NOMO-1 treated with DMSO at 0.1 percent for 48 hours (cell line): ENCODE results near the gene SPTAN1.
"Not testable (repeated sequence)": the region's sequence is repeated elsewhere in the genome, so short reads cannot be mapped to it uniquely, and the experiment has no call there.

Source experiments
- DNase-seq: peaks from one replicate; lab custom pipeline; 2025; ENCODE audit not compliant: unreplicated experiment; lab: John Stamatoyannopoulos, UW

Gene SPTAN1

GRCh38 chr9:128552744-128553440 is 505 bp downstream of the SPTAN1 start:
- peak; percentile 19 for DNase-seq

GRCh38 chr9:128553728-128554127 is 1.3 kb downstream of the SPTAN1 start:
- DNase-seq: no peak

GRCh38 chr9:128554155-128554862 is 1.9 kb downstream of the SPTAN1 start:
- no peak for DNase-seq

DNA sequence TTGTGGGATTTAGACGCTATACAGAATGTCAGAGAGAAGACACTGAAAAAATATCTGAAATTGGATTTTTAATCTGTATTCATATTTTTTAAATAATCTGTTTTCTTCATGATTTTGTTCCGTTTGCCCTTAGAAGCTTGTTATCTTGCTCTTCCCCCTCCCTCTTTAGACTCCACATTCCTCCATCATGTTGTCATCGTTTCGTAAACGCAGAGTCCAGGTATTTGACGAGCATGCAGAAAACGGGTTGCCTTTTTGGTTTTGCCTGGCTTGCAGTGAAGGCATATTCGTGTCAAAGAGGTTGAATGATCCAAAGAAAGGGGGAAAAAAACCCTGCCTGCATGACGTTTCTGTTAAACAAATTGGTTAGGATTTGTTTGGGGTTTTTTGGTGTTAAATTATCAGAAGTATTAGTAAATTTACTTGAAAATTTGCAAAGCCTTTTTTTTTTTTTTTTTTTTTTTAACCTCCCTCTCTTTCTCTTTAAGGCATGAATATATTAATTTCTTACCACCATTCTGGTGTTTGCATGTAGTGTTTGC is 2.9 kb downstream of the SPTAN1 start:
- DNase-seq: no peak

- DNase-seq: no peak
Observed at GRCh38 chr9:128556276-128556675, 3.9 kb downstream of the SPTAN1 start.

DNA sequence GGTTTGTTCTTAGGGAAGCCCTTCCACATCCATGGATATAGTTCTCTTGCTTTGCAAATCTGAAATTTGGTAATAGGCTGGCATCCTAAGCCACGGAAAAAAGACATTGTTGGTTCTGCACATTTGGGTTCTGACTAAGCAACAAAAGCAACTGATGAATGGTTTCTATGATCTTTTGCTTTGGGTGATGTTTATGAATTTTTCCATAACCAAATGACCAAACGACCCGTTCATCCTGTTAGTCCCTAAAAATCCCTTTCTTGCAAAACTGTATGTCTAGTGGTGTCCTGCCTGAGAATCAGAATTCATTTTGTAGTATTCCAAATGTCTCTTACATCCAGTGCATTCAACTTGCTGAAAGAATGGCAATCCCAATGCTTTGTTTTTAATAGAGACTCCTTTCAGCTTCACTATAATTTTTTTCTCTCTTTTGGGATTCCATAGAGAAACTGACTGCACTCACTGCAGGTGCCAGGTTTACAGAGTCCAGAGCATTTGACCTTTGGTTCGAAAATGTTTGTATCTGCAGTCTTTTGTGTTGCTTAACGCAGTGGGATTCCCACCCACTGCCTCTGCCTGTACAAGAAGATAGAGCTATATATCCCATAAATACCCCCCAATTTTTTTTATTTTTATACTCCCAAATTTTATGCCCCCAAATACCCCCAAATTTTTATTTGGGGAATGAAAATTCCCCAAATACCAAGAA is 4.7 kb downstream of the SPTAN1 start:
- DNase-seq: no peak

DNA sequence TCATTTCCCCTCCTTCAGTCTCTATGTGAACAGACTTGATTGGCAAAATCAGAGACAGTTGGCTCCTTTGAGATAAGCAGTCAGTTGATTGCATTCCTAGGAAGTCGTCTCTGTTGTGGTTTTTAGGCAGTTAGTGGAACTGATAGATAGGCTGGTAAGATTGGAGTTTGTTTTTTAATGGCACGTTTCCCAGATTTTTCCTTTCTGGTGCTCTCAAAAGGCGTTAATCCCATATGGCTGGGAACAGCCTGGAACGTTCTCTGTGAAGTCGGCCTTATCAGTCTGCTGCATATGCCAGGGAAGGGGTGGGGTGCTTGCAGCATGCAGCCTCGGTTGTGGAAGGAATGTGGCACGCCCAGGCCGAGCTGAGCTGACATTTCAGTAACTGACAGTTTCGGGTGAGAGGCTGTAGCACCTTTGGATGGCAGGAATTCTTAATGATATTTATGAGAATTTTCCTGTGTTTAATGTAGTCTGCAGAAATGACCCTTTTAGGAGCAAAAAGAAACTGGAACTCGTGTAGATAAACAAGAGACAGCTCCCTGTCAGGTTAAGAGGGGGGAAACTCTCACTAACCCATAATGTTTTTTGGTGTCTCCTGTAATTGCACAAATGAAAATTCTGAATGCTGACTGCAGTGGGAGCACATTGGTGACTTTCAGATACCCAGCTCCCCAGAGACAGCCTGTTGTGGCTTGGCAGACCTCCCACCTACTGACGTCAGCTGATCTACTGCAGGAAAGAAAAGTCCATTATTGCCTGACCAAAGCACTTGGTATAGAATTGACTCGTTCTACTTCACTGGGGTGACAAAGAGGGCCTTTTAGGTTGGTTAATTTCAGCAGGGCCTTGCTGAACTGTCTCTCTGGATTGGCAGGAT is 6.3 kb downstream of the SPTAN1 start:
- DNase-seq: no peak

DNA sequence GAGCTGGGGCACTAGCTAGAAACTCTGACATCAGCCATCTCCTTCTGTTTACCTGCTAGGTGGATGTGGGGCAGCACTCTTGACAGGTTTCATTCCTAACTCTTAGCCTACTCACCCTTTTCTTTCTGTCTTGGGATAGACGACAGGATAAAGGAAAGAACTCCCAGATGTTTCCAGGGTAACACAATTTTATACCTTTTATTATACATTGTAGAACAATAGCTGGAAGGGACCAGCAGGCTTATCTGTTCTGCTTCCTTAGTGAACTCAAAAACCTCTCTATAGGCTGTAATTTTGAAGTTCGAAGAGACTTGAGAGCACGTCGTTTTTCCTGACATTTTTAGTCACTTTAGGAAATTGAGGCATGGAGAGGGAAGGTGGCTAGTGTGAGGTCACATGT is 13.2 kb downstream of the SPTAN1 start:
- DNase-seq: no peak

DNA sequence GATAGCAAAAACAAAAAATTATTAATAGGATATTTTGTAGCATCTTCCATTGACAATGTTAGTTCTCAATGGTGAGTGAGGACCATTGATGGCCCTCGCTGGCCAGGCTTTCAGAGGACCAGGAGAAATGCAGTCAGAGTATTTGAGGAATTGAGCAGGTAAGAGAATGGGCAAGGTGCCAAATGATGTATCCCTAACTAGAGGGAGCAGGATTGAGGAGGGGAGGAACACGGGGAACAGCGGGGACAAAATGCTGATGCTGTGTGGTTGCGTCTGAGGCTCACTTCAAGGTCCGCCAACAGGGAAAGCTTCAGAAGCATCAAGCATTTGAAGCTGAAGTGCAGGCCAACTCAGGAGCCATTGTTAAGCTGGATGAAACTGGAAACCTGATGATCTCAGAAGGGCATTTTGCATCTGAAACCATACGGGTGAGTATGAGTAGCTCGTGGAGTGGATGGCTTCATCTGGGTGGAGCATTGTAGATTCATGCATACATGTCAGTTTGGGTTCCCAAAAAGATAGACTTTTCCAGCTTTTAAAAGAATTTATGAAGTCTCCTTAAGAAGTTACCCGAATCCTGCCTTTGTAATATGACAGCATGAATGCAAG is 16.2 kb downstream of the SPTAN1 start:
- DNase-seq: no peak

DNA sequence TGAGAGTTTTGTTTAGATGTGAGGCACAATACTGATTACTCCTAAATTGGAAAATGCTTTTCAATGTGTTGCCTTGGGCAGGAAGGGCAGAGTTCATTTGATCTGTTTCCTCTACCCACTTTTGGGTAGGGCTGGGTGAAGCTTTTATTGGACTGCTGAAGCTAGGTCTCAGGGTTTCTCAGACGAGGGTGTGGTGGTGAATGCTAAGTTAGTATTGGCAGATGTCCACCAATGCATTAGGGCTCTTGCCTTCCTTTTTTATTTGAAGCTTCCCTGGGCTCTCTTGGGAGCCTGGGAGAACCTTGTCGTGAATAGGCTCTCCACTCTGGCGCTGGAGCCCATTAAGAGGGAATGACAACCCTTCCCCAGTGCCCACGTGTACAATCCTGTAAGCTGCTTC is 23.1 kb downstream of the SPTAN1 start:
- DNase-seq: no peak

DNA sequence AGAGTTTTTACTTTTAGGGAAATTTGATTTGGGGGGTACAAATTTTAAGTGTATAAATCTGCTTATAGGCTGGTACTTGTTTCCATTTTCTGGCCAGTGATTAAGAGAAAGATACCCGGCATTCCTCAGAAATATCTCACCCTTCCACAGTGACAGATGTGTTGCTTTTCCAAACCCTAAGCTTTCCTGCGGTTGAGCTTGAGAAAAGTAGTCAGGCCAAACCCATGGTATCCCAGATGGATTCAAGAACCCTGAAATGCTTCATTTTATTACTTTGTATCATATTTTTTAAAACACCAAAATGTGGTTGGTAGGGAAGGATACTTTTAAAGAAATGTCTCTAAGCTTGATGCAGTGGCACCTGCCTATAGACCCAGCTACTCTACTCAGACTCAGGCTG is 23.5 kb downstream of the SPTAN1 start:
- no peak for DNase-seq

GRCh38 chr9:128577206-128577605 is 24.8 kb downstream of the SPTAN1 start:
- DNase-seq: no peak

GRCh38 chr9:128579194-128579593 is 26.8 kb downstream of the SPTAN1 start:
- no peak for DNase-seq

GRCh38 chr9:128580731-128581130 is 28.3 kb downstream of the SPTAN1 start:
- DNase-seq: no peak

DNA sequence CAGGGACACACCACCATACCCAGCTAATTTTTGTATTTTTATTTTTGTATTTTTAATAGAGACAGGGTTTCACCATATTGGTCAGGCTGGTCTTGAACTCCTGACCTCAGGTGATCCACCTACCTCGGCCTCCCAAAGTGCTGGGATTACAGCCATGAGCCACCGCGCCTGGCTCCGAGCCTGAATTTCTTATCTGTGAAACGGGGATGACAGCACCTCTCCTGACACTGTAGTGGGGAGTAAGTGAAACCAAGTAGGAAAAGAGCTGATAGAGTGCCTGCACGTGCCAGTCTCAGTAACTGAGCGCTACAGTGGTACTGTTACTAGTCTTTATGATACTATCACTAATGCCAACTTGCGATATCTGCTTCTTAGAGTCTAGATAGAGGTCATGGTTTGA is 32.8 kb downstream of the SPTAN1 start:
- not testable (repeated sequence) for DNase-seq

DNA sequence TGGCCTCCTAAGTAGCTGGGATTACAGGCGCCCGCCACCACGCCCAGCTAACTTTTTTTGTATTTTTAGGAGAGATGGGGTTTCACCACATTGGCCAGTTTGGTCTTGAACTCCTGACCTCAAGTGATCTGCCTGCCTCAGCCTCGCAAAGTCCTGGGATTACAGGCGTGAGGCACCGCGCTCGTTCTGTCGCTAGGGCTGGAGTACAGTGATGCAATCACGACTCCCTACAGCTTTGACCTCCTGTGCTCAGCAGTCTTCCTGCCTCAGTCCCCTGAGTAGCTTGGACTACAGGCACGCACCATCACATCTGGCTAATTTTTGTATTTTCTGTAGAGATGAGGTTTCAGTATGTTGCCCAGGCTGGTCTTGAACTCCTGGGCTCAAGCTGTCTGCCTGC is 34.5 kb downstream of the SPTAN1 start:
- not testable (repeated sequence) for DNase-seq

DNA sequence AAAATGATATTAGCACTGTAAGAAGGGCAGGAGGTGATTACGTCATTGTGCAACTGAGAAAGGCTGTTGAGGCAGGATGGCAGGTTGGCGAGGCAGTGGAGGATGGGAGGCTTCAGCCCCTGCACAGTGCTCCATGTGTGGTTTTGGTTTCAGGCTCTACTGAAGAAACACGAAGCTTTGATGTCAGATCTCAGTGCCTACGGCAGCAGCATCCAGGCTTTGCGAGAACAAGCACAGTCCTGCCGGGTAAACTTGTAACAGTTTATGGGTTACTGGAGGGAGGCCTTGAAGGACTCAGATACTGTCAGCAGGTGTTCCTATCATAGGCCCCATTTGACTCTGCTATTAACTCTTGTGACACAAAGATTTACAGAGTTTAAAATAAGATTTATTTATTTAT is 35.1 kb downstream of the SPTAN1 start:
- no peak for DNase-seq

- no peak for DNase-seq
Observed at GRCh38 chr9:128588581-128589233, 36.3 kb downstream of the SPTAN1 start.

- DNase-seq: no peak
Observed at GRCh38 chr9:128593039-128593438, 40.7 kb downstream of the SPTAN1 start.

DNA sequence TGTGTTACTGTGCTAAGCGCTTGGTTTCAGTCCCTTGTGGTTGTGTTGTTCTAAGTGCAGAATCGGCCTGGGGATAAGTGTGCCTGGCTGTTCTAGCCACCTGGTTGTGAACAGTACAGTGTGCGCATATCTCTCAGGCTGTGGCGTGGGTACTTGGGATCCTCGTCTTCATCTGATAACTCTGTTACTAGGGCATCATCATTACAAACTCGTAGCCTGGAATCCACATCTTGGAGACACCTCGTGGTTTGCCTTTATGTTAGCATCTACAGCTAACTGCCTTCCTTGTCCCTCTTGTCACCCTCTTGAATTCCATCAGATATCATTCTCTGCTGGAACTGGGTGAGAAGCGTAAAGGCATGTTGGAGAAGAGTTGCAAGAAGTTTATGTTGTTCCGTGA is 41.5 kb downstream of the SPTAN1 start:
- no peak for DNase-seq
